ENCODE results near the gene SSR1. TPM values are rescaled to one million over a fixed set of nuclear protein-coding genes. Genes with fewer than 3 reads are reported as not detected.

SSR1 gene
- total RNA-seq, 2 experiments from 2014 or later = 49.6 to 55.1 TPM

GRCh38 chr6:7249946-7250643 lies 62.9 kb downstream of the SSR1 start:
- peaks cover 59% of the 10 kb centered on the region for H3K36me3 Mint-ChIP-seq (ENCODE audit: low read depth)
- no peaks in the 10 kb centered on the region for H3K27me3 ChIP-seq (ENCODE audit: control insufficient read depth in 1 of 2, insufficient read depth in 2 of 2, low read length in 2 of 2)
- no peak overlapping the region for H3K4me3 Mint-ChIP-seq
- no peaks in the 10 kb centered on the region for H3K27me3 Mint-ChIP-seq
- ChIA-PET POLR2A (no interaction called here), CTCF (no interaction called here)
- H3K27ac ChIP-seq (ENCODE audit: low read depth in 1 of 2, low read length in 2 of 2) = no peak overlapping the region
- intact Hi-C loops (cut with DNase I, micrococcal nuclease) = loop anchor here in 1 of 2 experiments (10.0 kb wide), 1 partner anchor 465 kb away; no protein-coding TSS in a partner anchor
- H3K4me3 ChIP-seq (ENCODE audit: low read length) = no peak overlapping the region
- no peak overlapping the region for H3K27ac Mint-ChIP-seq
- no peak for DNase-seq
- no peaks in the 10 kb centered on the region for H3K4me1 ChIP-seq (ENCODE audit: insufficient read depth, low read length)
- H3K9me3 Mint-ChIP-seq = no peaks in the 10 kb centered on the region
- H3K9me3 ChIP-seq (ENCODE audit: control insufficient read depth in 1 of 2, insufficient read depth in 1 of 2, low read length in 2 of 2) = peaks cover 0 to 4% of the 10 kb centered on the region in 2 experiments
- TF ChIP-seq, protein P1, sequence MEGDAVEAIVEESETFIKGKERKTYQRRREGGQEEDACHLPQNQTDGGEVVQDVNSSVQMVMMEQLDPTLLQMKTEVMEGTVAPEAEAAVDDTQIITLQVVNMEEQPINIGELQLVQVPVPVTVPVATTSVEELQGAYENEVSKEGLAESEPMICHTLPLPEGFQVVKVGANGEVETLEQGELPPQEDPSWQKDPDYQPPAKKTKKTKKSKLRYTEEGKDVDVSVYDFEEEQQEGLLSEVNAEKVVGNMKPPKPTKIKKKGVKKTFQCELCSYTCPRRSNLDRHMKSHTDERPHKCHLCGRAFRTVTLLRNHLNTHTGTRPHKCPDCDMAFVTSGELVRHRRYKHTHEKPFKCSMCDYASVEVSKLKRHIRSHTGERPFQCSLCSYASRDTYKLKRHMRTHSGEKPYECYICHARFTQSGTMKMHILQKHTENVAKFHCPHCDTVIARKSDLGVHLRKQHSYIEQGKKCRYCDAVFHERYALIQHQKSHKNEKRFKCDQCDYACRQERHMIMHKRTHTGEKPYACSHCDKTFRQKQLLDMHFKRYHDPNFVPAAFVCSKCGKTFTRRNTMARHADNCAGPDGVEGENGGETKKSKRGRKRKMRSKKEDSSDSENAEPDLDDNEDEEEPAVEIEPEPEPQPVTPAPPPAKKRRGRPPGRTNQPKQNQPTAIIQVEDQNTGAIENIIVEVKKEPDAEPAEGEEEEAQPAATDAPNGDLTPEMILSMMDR (IDR thresholded peaks at IDR 0.05) = no peak
- no peak for ATAC-seq (ENCODE audit: poor library complexity)
- no peaks in the 10 kb centered on the region for H3K4me1 Mint-ChIP-seq (ENCODE audit: low read depth)
- H3K36me3 ChIP-seq (ENCODE audit: insufficient read depth, low read length) = peaks cover 51% of the 10 kb centered on the region

- intact Hi-C loops (cut with DNase I, micrococcal nuclease) = loop anchor here in 1 of 2 experiments (10.0 kb wide), 1 partner anchor 465 kb away; no protein-coding TSS in a partner anchor
- H3K27ac ChIP-seq (ENCODE audit: low read depth in 1 of 2, low read length in 2 of 2) = no peak overlapping the region
These were observed 63.6 kb downstream of the SSR1 start for GRCh38 chr6:7249391-7249790.

DNA sequence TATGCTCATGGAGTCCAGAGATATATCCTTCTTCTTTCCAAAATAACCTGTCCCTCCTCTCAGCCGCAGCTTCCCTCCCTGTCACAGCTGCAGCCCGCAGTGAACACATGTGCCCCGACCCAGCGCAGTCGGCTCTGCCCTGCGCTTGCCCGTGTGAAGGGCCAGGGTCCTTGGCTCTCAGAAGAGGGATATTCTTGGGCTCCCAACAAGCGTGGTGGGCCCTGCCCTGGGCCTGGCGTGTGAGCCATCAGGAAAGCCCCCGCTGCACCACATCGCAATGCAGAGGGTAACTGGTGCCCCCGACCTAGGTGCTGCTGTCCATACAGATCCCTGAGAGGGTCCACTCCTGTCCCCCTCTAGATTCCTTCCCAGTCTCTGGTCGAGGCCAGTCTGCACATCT lies 65.2 kb downstream of the SSR1 start:
- Mint-ChIP-seq H3K27me3 (no peaks in the 10 kb centered on the region), H3K27ac (no peak overlapping the region), H3K9me3 (no peaks in the 10 kb centered on the region), H3K4me1 (ENCODE audit: low read depth) (peaks cover 8% of the 10 kb centered on the region), H3K4me3 (no peak overlapping the region), H3K36me3 (ENCODE audit: low read depth) (peaks cover 62% of the 10 kb centered on the region)
- TF ChIP-seq, protein P1 (IDR thresholded peaks at IDR 0.05) = no peak
- H3K4me1 ChIP-seq (ENCODE audit: insufficient read depth, low read length) = peaks cover 6% of the 10 kb centered on the region
- intact Hi-C loops (cut with DNase I, micrococcal nuclease) = loop anchor here in 1 of 2 experiments (10.0 kb wide), 1 partner anchor 463 kb away; no protein-coding TSS in a partner anchor
- CTCF ChIA-PET = no interaction called here
- no peak overlapping the region for H3K4me3 ChIP-seq (ENCODE audit: low read length)
- DNase-seq (no peak), ATAC-seq (ENCODE audit: poor library complexity) (no peak)
- H3K27ac ChIP-seq (ENCODE audit: low read depth in 1 of 2, low read length in 2 of 2) = no peak overlapping the region
- H3K36me3 ChIP-seq (ENCODE audit: insufficient read depth, low read length) = peaks cover 55% of the 10 kb centered on the region
- H3K9me3 ChIP-seq (ENCODE audit: control insufficient read depth in 1 of 2, insufficient read depth in 1 of 2, low read length in 2 of 2) = no peaks in the 10 kb centered on the region
- POLR2A ChIA-PET = no interaction called here
- no peaks in the 10 kb centered on the region for H3K27me3 ChIP-seq (ENCODE audit: control insufficient read depth in 1 of 2, insufficient read depth in 2 of 2, low read length in 2 of 2)

More at GRCh38 chr6:7249391-7249790, 63.6 kb downstream of the SSR1 start:
- ChIA-PET CTCF (no interaction called here), POLR2A (interaction anchor here (0.6 kb wide), 1 partner anchor 378 kb away, joined by 3 read pairs; no protein-coding TSS in a partner anchor)
- Mint-ChIP-seq H3K36me3 (ENCODE audit: low read depth) (peaks cover 63% of the 10 kb centered on the region), H3K27me3 (no peaks in the 10 kb centered on the region), H3K9me3 (no peaks in the 10 kb centered on the region), H3K4me1 (ENCODE audit: low read depth) (no peaks in the 10 kb centered on the region), H3K27ac (no peak overlapping the region), H3K4me3 (no peak overlapping the region)
- Histone ChIP-seq H3K4me1 (ENCODE audit: insufficient read depth, low read length) (no peaks in the 10 kb centered on the region), H3K27me3 (ENCODE audit: control insufficient read depth in 1 of 2, insufficient read depth in 2 of 2, low read length in 2 of 2) (no peaks in the 10 kb centered on the region), H3K4me3 (ENCODE audit: low read length) (no peak overlapping the region), H3K36me3 (ENCODE audit: insufficient read depth, low read length) (peaks cover 55% of the 10 kb centered on the region), H3K9me3 (ENCODE audit: control insufficient read depth in 1 of 2, insufficient read depth in 1 of 2, low read length in 2 of 2) (no peaks in the 10 kb centered on the region)
- TF ChIP-seq, protein P1 (IDR thresholded peaks at IDR 0.05) = no peak
- ATAC-seq (ENCODE audit: poor library complexity) (no peak), DNase-seq (no peak)

Measured in CD4-positive, alpha-beta T cell (primary cell).